Measurements from ENCODE around the gene USH2A.

The USH2A gene

DNA sequence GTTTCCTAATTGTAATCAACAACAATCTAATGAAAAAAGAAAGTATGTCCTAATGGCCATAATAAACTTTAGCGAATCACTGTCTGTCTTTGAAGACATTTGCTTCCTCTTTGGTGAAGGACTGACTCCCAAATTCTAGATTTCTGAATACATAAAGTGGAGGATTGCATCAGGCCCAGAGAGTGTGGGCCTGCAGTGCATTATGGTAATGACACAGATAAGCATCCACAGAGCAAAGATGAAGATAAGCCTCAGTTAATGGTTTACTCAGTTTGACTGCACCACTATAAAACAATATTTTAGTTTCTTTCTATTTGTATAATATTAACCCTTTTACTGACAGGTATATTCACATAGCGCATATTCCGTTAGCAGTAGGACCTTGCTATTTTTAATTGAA lies 490.7 kb downstream of the USH2A start:
- DNase-seq (ENCODE audit: low spot score) = no peak

GRCh38 chr1:215926670-215927069 lies 496.6 kb downstream of the USH2A start:
- no peak for DNase-seq (ENCODE audit: low spot score)

DNA sequence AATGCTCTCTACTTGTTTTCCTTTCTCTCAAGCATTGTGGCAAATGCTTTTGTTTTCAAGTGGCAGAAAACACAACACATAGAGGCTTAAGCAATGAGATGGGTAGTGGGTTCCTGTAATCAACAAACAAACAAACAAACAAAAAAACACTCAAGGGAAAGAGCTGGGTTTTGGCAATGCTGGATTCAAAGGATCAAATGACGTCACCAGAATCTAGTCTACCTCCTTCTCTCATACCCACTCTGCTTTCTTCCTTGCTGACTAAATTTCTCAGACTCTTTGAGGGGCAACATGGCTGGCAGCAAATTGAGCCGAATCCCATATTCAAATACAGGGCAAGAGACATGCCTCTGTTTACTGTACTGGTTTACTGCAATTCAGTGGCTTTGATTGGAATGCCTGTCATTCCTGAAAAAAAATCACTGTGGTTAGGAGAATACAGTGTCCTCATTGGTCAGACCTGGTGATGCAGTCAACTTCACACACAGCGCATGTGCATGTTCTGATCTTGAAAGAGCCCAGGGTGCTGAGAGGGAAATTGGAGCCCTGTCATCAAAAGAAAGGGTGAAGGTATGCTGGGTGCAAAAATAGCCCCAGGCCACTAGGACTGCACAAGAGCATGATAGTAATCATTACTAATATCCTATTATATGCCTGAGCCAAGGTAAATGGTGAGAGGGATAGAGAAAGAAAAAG lies 500.0 kb downstream of the USH2A start:
- no peak for DNase-seq (ENCODE audit: low spot score)

GRCh38 chr1:215911406-215911968 lies 511.8 kb downstream of the USH2A start:
- DNase-seq (ENCODE audit: low spot score) = no peak

DNA sequence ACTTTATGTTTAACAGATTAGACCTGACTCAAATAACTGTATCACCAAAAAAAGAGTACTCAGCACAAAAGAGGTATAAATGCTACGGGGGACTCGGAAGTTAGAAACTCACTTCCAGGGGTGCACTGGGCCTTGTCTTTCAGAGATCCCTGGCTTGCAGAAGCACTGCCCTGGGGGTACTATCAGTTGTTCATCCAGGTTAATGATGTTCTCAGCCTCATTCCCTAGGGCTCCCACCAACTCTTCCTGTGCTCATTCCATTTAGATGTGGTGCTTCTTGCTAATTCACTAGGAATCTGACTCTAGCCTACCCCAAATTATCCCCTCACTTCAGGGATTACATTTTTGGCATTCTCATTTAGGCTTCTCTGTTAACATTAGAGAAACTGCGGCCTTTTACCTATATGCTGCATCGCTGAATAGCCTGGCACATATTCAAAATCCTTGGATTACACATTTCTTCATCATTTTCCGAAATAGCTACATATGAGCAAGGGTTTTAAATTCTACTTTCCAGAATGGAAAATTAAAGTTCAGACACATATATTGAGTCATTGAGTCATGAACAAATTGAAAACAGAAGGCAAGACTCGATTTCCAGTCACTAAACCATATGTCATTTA lies 517.6 kb downstream of the USH2A start:
- DNase-seq (ENCODE audit: low spot score) = no peak

DNA sequence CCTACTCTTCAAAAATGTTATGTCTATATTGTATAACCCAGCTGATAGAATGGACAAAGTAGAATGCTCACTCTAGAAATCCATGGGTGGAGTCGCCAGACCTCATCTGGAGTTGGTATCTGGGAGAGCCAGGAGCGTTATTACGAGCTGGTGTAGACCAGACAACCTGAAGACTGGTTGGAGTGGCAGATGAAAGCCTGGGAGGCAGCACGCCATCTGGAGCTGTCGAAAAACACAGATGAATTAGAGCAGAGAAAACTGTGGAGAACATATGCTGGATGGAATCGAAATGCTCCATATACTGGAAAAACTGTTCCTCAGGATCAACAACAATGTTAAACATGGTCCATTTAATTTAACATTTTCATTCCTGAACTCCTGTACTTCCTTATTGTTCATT lies 522.6 kb downstream of the USH2A start:
- DNase-seq (ENCODE audit: low spot score) = no peak

DNA sequence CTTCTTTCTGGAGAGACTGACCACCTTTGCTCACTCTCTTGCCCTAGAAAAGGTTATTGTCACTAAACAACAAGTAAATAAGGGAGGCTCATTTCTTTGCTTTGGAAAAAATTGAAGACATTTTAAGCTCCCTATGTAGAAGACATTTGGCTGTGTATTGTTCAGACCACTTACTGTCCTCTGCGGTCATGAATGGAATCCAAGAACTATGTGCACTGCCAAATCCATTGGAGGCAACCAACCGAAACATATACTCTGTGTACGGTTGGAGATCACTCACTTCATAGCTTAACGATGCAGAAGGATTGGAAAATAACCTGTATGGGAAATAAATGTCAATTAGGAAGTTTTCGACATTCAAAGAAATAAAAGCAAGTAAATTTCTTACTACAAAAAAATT lies 523.3 kb downstream of the USH2A start:
- no peak for DNase-seq (ENCODE audit: low spot score)

DNA sequence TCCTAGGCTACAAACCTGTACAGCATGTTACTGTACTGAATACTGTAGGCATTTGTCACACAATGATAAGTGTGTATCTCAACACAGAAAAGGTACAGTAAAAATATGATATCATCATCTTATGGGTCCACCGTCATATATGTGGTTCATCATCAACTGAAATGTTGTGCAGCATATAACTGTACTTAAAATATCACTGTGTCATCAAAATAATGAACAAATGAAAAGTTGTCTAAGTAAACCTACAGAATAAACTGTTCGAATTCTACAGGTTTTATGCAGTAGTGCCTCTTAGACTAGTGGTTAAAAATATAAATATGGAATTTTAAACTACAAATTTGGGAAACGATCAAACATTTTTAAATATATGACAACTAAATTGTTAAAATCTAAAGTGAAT lies 527.4 kb downstream of the USH2A start:
- DNase-seq (ENCODE audit: low spot score) = no peak

DNA sequence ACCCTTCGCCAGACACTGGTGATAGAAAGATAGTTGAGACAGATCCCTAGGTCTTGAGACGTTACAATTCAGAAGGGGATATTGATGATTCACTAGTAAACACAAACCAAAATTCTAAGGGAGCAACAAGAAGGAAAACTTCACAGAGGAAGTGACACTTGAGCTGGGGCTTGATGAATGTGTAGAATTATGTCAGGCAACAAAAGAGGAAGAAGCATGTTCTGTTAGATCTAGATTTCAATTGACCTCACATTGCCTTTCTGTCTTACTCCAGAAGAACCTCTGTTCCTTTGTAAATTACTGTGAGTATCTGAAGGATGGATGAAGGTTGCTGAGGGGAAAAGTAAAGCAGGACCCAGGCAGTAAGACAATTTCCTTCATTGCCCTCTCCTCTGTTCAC lies 528.0 kb downstream of the USH2A start:
- no peak for DNase-seq (ENCODE audit: low spot score)

GRCh38 chr1:215894617-215895016 lies 528.6 kb downstream of the USH2A start:
- DNase-seq (ENCODE audit: low spot score) = no peak

GRCh38 chr1:215891266-215892057 lies 531.8 kb downstream of the USH2A start:
- DNase-seq (ENCODE audit: low spot score) = no peak

GRCh38 chr1:215890438-215890837 lies 532.8 kb downstream of the USH2A start:
- DNase-seq (ENCODE audit: low spot score) = no peak

DNA sequence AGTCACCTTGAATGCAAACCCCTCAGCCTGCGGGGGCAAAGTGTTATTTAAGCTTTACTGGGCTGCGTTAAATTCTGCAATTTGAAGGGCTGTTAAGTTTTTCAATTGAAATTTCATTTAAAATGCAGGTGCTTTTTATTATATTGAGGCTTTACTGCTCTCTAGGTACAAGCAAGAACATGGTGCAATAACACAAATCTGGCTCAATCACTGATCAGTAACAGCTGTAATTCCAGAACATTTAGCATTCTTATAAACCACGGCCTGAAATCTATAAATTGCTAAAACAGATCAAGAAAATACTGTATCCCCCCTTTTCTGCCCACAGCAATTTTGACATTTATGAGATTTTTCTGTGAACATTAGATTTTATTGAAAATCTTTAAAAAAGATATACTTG lies 533.4 kb downstream of the USH2A start:
- DNase-seq (ENCODE audit: low spot score) = no peak

- no peak for DNase-seq (ENCODE audit: low spot score)
These were observed 535.1 kb downstream of the USH2A start for GRCh38 chr1:215888159-215888558.

GRCh38 chr1:215887627-215888026 lies 535.6 kb downstream of the USH2A start:
- DNase-seq (ENCODE audit: low spot score) = no peak

DNA sequence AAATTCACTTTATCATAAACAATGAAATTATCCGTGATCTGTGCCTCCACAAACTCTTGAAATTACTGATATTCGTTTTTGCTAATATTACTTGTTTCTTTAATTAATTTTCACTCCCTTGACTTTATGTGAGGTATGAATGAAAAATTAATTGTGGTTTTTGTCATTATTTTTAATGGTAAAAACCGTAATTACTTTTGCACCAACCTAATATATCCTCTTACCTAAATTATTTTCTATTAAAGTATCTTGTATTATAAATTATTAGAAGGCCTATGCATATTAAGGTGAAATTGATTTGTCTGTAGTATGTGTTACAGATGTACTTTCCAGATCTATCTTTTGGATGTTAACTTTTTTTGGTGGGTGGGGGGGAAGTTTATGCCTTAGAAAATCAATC lies 540.2 kb downstream of the USH2A start:
- DNase-seq (ENCODE audit: low spot score) = no peak

DNA sequence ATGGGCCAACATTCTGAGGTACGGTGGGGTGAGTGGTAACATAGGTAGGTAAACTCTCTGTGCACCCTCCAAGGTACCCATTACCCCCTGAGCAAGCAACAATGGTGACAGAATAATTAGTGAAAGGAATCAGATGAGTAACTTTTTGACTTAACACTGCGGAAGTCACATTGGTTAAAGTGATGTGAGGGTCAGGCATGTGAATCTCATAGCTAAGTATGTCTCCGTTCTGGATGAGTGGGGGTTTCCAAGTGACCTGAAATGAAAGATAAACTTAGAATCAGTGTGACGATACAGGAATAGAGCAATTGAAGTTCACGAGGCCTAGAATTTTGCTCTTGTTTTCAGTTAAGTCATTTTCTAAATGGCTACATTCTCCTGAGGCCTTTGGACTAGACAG lies 544.4 kb downstream of the USH2A start:
- no peak for DNase-seq (ENCODE audit: low spot score)

DNA sequence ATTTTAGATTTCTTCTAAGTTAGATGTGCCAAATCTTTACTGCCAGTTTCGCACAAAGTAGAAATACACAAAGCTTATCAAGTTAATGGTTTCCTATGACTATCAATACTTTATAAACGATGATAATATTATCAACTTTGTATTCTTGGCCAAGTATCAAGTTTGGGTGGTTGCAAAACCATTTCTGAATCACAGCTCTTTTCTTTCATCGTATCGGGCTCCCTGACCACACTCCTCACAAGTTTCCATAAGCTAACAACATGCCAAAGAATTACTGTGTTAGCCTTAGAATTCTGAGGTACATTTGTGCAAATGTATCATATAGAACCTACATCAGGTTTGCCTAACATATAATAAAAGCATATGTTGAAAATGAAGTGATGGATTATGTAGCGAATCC lies 545.1 kb downstream of the USH2A start:
- no peak for DNase-seq (ENCODE audit: low spot score)

GRCh38 chr1:215877452-215877951 lies 545.7 kb downstream of the USH2A start:
- DNase-seq (ENCODE audit: low spot score) = no peak

GRCh38 chr1:215875712-215876111 lies 547.5 kb downstream of the USH2A start:
- DNase-seq (ENCODE audit: low spot score) = no peak

DNA sequence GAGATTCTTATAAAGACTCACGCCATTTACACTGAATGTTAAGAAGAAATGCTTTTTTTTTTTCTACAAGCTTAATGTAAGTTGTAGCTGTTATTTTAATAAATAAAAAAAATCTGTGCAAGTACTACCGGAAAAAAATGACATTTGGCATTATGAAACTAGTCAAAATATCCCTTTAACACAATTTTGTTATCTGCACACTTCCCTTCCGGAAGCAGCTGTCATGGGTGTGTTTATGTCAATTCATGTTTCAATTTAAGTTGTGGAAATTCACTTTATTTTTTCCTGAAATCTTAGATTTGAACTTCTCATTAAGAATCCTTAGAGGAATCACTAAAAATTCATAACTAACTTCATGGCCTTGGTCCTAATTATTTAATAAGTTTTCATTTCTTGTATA lies 548.0 kb downstream of the USH2A start:
- DNase-seq (ENCODE audit: low spot score) = no peak

DNA sequence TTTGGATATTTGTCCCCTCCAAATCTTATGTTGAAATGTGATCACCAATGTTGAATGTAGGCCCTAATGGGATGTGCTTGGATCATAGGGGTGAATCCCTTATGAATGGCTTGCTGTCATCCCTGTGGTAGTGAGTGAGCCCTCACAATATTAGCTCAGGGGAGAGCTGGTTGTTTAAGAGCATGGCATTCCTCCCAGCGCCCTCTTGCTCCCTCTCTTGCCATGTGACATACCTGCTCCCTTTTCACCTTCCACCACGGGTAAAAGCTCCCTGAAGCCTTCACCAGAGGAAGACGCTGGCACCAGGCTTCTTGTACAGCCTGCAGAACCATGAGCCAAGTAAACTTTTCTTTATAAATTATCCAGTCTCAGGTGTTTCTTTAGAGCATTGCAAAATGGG lies 550.6 kb downstream of the USH2A start:
- no peak for DNase-seq (ENCODE audit: low spot score)

DNA sequence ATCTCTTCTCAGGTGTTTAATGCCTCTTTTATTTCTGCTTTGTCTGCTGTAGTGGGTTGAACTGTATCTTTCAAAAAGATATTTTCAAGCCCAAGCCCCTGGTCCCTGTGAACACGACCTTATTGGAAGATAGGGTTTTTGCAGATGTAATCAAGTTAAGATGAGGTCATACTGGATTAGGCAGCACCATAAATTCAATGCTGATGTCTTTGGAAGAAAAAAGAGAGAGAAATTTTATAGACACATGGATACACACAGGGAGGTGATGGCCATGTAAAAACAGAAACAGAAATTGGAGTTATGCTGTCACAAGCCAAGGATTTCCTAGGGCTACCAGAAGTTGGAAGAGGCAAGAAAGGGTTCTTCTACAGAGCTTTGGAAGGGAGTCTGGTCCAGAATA lies 554.7 kb downstream of the USH2A start:
- DNase-seq (ENCODE audit: low spot score) = no peak

Data from hematopoietic multipotent progenitor cell treated with erythropoietin and hydrocortisone succinate and interleukin-3 and kit ligand, for 17 days (in vitro differentiated cells).